Esophagus (tissue), 2 donors: ENCODE data around the gene AGAP1. TPM values are rescaled to one million over a fixed set of nuclear protein-coding genes. Genes with fewer than 3 reads are reported as not detected.

ENCODE experiments used
- H3K27ac ChIP-seq, 2 donors: one replicate each; pipeline ENCODE4 v1.5.1; 2013; ENCODE audit warnings: low read depth in 2 of 2, mild to moderate bottlenecking in 2 of 2, inconsistent platforms in 1 of 2, low read length in 1 of 2, moderate library complexity in 1 of 2
- H3K27me3 ChIP-seq, 2 donors: one replicate each; pipeline ENCODE4 v1.6.1; 2013; ENCODE audit warnings: low read length in 2 of 2, control low read depth in 1 of 2, mild to moderate bottlenecking in 1 of 2; ENCODE audit not compliant: insufficient read depth in 2 of 2, control insufficient read depth in 1 of 2
- H3K36me3 ChIP-seq, 2 donors: one replicate each; pipeline ENCODE4 v1.6.1; 2013; ENCODE audit warnings: low read length in 1 of 2; ENCODE audit not compliant: control insufficient read depth in 2 of 2, insufficient read depth in 2 of 2
- H3K4me1 ChIP-seq, 2 donors: one replicate each; pipeline ENCODE4 v1.6.1; 2013; ENCODE audit warnings: low read length in 1 of 2; ENCODE audit not compliant: control insufficient read depth in 2 of 2, insufficient read depth in 2 of 2
- H3K4me3 ChIP-seq, 2 donors: one replicate each; pipeline ENCODE4 v1.5.1; 2013; ENCODE audit warnings: low read length in 2 of 2, mild to moderate bottlenecking in 2 of 2, low read depth in 1 of 2, moderate library complexity in 1 of 2
- H3K9me3 ChIP-seq, 2 donors: one replicate each; pipeline ENCODE4 v1.6.1; 2013; ENCODE audit warnings: mild to moderate bottlenecking in 2 of 2, low read depth in 1 of 2, low read length in 1 of 2, moderate library complexity in 1 of 2; ENCODE audit not compliant: control insufficient read depth in 2 of 2, insufficient read depth in 1 of 2
- WGBS, 2 donors: extraction: QIAGEN DNeasy Blood & Tissue Kit; methylation state at CpG; one replicate each; pipeline ENCODE4 v1.1.7; 2013; 5-methylcytosine and 5-hydroxymethylcytosine counted together
- polyA plus RNA-seq, 2 donors: library from polyadenylated mRNA; stranded (reverse); fragments of 200-250 nt; gene quantifications; one replicate each; pipeline ENCODE4 v1.2.3, GENCODE V29; 2013
- donor health status: healthy with polysubstance abuse.
- donor health status: Bipolar disorder and iron deficiency.

AGAP1 gene
- polyA plus RNA-seq, 2 donors = 4.9 TPM

GRCh38 chr2:235900631-235901030 is 406.8 kb downstream of the AGAP1 start:
- Histone ChIP-seq H3K9me3 (no peaks in the 10 kb centered on the region), H3K36me3 (no peaks in the 10 kb centered on the region), H3K4me3 (no peak overlapping the region), H3K27ac (no peak overlapping the region), H3K27me3 (no peaks in the 10 kb centered on the region), H3K4me1 (no peaks in the 10 kb centered on the region)
- 90 to 96% methylated on average over 1 of the region's 1 CpG for WGBS, 2 donors

- Histone ChIP-seq H3K9me3 (no peaks in the 10 kb centered on the region), H3K4me1 (peaks cover 0 to 3% of the 10 kb centered on the region in 2 donors), H3K27ac (no peak overlapping the region), H3K4me3 (no peak overlapping the region), H3K36me3 (no peaks in the 10 kb centered on the region), H3K27me3 (no peaks in the 10 kb centered on the region)
- 90 to 93% methylated on average over 1 of the region's 1 CpG for WGBS, 2 donors
These were observed 407.4 kb downstream of the AGAP1 start for GRCh38 chr2:235901243-235901642.

- peaks cover 0 to 3% of the 10 kb centered on the region in 2 donors for H3K4me1 ChIP-seq
- H3K36me3 ChIP-seq = no peaks in the 10 kb centered on the region
- no peak overlapping the region for H3K4me3 ChIP-seq
- no peak overlapping the region for H3K27ac ChIP-seq
- H3K9me3 ChIP-seq = no peaks in the 10 kb centered on the region
- no peaks in the 10 kb centered on the region for H3K27me3 ChIP-seq
- WGBS, 2 donors = 83 to 86% methylated on average over 21 of the region's 21 CpGs
These were observed 410.1 kb downstream of the AGAP1 start for GRCh38 chr2:235903782-235904584.

- H3K27me3 ChIP-seq = no peaks in the 10 kb centered on the region
- H3K4me1 ChIP-seq = peaks cover 0 to 3% of the 10 kb centered on the region in 2 donors
- H3K27ac ChIP-seq = no peak overlapping the region
- H3K9me3 ChIP-seq = no peaks in the 10 kb centered on the region
- H3K4me3 ChIP-seq = no peak overlapping the region
- no peaks in the 10 kb centered on the region for H3K36me3 ChIP-seq
- 73 to 74% methylated on average over 6 of the region's 6 CpGs for WGBS, 2 donors
These were observed 410.7 kb downstream of the AGAP1 start for GRCh38 chr2:235904585-235904931.

- Histone ChIP-seq H3K27me3 (no peaks in the 10 kb centered on the region), H3K4me1 (peaks cover 0 to 3% of the 10 kb centered on the region in 2 donors), H3K27ac (no peak overlapping the region), H3K4me3 (no peak overlapping the region), H3K9me3 (no peaks in the 10 kb centered on the region), H3K36me3 (peaks cover 0 to 3% of the 10 kb centered on the region in 2 donors)
- 87 to 89% methylated on average over 6 of the region's 6 CpGs for WGBS, 2 donors
These were observed 415.0 kb downstream of the AGAP1 start for GRCh38 chr2:235908826-235909225.

- WGBS, 2 donors = 75 to 77% methylated on average over 2 of the region's 2 CpGs
These were observed 415.5 kb downstream of the AGAP1 start for GRCh38 chr2:235909358-235909757.

GRCh38 chr2:235910067-235910466 is 416.2 kb downstream of the AGAP1 start:
- peaks cover 0 to 3% of the 10 kb centered on the region in 2 donors for H3K4me1 ChIP-seq
- H3K36me3 ChIP-seq = peaks cover 0 to 5% of the 10 kb centered on the region in 2 donors
- no peak overlapping the region for H3K4me3 ChIP-seq
- no peaks in the 10 kb centered on the region for H3K9me3 ChIP-seq
- no peak overlapping the region for H3K27ac ChIP-seq
- 90 to 91% methylated on average over 3 of the region's 3 CpGs for WGBS, 2 donors
- no peaks in the 10 kb centered on the region for H3K27me3 ChIP-seq

More at GRCh38 chr2:235909358-235909757, 415.5 kb downstream of the AGAP1 start:
- H3K9me3 ChIP-seq = no peaks in the 10 kb centered on the region
- no peak overlapping the region for H3K27ac ChIP-seq
- peaks cover 0 to 3% of the 10 kb centered on the region in 2 donors for H3K4me1 ChIP-seq
- peaks cover 0 to 3% of the 10 kb centered on the region in 2 donors for H3K36me3 ChIP-seq
- no peaks in the 10 kb centered on the region for H3K27me3 ChIP-seq
- no peak overlapping the region for H3K4me3 ChIP-seq

GRCh38 chr2:235911125-235911524 is 417.3 kb downstream of the AGAP1 start:
- H3K9me3 ChIP-seq = no peaks in the 10 kb centered on the region
- H3K27ac ChIP-seq = no peak overlapping the region
- peaks cover 0 to under 1% of the 10 kb centered on the region in 2 donors for H3K4me1 ChIP-seq
- no peaks in the 10 kb centered on the region for H3K27me3 ChIP-seq
- no peak overlapping the region for H3K4me3 ChIP-seq
- H3K36me3 ChIP-seq = peaks cover 0 to 5% of the 10 kb centered on the region in 2 donors
- WGBS, 2 donors = 89 to 90% methylated on average over 6 of the region's 6 CpGs

GRCh38 chr2:235911633-235912233 is 417.9 kb downstream of the AGAP1 start:
- H3K27me3 ChIP-seq = no peaks in the 10 kb centered on the region
- H3K9me3 ChIP-seq = no peaks in the 10 kb centered on the region
- H3K4me3 ChIP-seq = no peak overlapping the region
- no peak overlapping the region for H3K27ac ChIP-seq
- H3K36me3 ChIP-seq = peaks cover 0 to 5% of the 10 kb centered on the region in 2 donors
- 78 to 84% methylated on average over 10 of the region's 10 CpGs for WGBS, 2 donors
- no peaks in the 10 kb centered on the region for H3K4me1 ChIP-seq
